Small intestine (tissue), 16 donors: ENCODE data around the gene PLCB2. TPM values are rescaled to one million over a fixed set of nuclear protein-coding genes. Genes with fewer than 3 reads are reported as not detected.

ENCODE experiments used
- DNase-seq, 2 donors: peaks; one replicate each; pipeline versions ENCODE4 v3.0.0 to v3.0.0-alpha.2; 2013
- FAIRE-seq: peaks from 2 replicates; lab custom pipeline; 2012; peaks lifted over from hg19 to GRCh38; lab: Jason Lieb, UNC
- H3K27ac ChIP-seq, 3 donors: one replicate each; pipeline ENCODE4 v1.5.1; 2013; ENCODE audit warnings: low read length in 2 of 3, mild to moderate bottlenecking in 2 of 3, control low read depth in 1 of 3, inconsistent platforms in 1 of 3, low read depth in 1 of 3, moderate library complexity in 1 of 3
- H3K27me3 ChIP-seq, 3 donors: one replicate each; pipeline ENCODE4 v1.6.1; 2013; ENCODE audit warnings: low read length in 3 of 3, inconsistent platforms in 1 of 3; ENCODE audit not compliant: control insufficient read depth in 3 of 3, insufficient read depth in 3 of 3
- H3K36me3 ChIP-seq, 3 donors: one replicate each; pipeline ENCODE4 v1.6.1; 2013; ENCODE audit warnings: low read length in 3 of 3, inconsistent platforms in 1 of 3, low read depth in 1 of 3, mild to moderate bottlenecking in 1 of 3, moderate library complexity in 1 of 3; ENCODE audit not compliant: control insufficient read depth in 3 of 3, insufficient read depth in 2 of 3
- H3K4me1 ChIP-seq, 3 donors: one replicate each; pipeline ENCODE4 v1.6.1; 2013; ENCODE audit warnings: low read length in 2 of 3, inconsistent platforms in 1 of 3, low read depth in 1 of 3, mild to moderate bottlenecking in 1 of 3, moderate library complexity in 1 of 3; ENCODE audit not compliant: control insufficient read depth in 3 of 3, insufficient read depth in 2 of 3
- H3K4me3 ChIP-seq, 3 donors: one replicate each; pipeline ENCODE4 v1.5.1; 2013; ENCODE audit warnings: low read length in 3 of 3, control low read depth in 1 of 3, inconsistent platforms in 1 of 3, low read depth in 1 of 3, mild to moderate bottlenecking in 1 of 3, moderate library complexity in 1 of 3
- H3K9me3 ChIP-seq, 2 donors: one replicate each; pipeline ENCODE4 v1.6.1; 2013; ENCODE audit warnings: low read depth in 1 of 2, low read length in 1 of 2; ENCODE audit not compliant: control insufficient read depth in 2 of 2, insufficient read depth in 1 of 2
- WGBS, 3 donors: extraction: QIAGEN DNeasy Blood & Tissue Kit; methylation state at CpG; one replicate each; pipeline ENCODE4 v1.1.7; 2013; 5-methylcytosine and 5-hydroxymethylcytosine counted together
- long read RNA-seq, 10 donors: transcript quantifications; one replicate each; lab custom pipeline, GENCODE V29; 2026
- polyA plus RNA-seq, 4 donors: library from polyadenylated mRNA; stranded (reverse) in 3 of 4; unstranded in 1 of 4; fragments of 200-250 nt in 3 of 4; fragments of 120-200 nt in 1 of 4; gene quantifications; one replicate each; pipeline versions ENCODE4 v1.2.1 to v1.2.3, GENCODE V29; 2013
- donor health status: healthy with polysubstance abuse.
- donor health status: control.
- donor health status: control.
- donor health status: Bipolar disorder and iron deficiency.
- donor health status: healthy.

The PLCB2 gene, protein sequence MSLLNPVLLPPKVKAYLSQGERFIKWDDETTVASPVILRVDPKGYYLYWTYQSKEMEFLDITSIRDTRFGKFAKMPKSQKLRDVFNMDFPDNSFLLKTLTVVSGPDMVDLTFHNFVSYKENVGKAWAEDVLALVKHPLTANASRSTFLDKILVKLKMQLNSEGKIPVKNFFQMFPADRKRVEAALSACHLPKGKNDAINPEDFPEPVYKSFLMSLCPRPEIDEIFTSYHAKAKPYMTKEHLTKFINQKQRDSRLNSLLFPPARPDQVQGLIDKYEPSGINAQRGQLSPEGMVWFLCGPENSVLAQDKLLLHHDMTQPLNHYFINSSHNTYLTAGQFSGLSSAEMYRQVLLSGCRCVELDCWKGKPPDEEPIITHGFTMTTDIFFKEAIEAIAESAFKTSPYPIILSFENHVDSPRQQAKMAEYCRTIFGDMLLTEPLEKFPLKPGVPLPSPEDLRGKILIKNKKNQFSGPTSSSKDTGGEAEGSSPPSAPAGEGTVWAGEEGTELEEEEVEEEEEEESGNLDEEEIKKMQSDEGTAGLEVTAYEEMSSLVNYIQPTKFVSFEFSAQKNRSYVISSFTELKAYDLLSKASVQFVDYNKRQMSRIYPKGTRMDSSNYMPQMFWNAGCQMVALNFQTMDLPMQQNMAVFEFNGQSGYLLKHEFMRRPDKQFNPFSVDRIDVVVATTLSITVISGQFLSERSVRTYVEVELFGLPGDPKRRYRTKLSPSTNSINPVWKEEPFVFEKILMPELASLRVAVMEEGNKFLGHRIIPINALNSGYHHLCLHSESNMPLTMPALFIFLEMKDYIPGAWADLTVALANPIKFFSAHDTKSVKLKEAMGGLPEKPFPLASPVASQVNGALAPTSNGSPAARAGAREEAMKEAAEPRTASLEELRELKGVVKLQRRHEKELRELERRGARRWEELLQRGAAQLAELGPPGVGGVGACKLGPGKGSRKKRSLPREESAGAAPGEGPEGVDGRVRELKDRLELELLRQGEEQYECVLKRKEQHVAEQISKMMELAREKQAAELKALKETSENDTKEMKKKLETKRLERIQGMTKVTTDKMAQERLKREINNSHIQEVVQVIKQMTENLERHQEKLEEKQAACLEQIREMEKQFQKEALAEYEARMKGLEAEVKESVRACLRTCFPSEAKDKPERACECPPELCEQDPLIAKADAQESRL
- polyA plus RNA-seq = 10 to 100 TPM in 1 of 4 donors, 1 to 10 TPM in 3; 5.6 to 11.4 (median 7.8) TPM
- long read RNA-seq, donor 1 = 0 reads
- long read RNA-seq, donor 2 = 0 reads
- long read RNA-seq, donor 3 = 0 reads
- long read RNA-seq, donor 4 = 0 reads
- long read RNA-seq, donor 5 = 0 reads
- long read RNA-seq, donor 6, partial matches to known transcripts = 0 of 1 reads
- long read RNA-seq, donor 6, other reads (novel, unspliced or antisense) = 0 of 1 reads
- long read RNA-seq, donor 7, partial matches to known transcripts = 5 of 6 reads
- long read RNA-seq, donor 7, other reads (novel, unspliced or antisense) = 0 of 6 reads
- long read RNA-seq, donor 8 = 0 reads
- long read RNA-seq, donor 9 = 0 reads
- long read RNA-seq, donor 10, partial matches to known transcripts = 439 of 574 reads
- long read RNA-seq, donor 10, other reads (novel, unspliced or antisense) = 135 of 574 reads

DNA sequence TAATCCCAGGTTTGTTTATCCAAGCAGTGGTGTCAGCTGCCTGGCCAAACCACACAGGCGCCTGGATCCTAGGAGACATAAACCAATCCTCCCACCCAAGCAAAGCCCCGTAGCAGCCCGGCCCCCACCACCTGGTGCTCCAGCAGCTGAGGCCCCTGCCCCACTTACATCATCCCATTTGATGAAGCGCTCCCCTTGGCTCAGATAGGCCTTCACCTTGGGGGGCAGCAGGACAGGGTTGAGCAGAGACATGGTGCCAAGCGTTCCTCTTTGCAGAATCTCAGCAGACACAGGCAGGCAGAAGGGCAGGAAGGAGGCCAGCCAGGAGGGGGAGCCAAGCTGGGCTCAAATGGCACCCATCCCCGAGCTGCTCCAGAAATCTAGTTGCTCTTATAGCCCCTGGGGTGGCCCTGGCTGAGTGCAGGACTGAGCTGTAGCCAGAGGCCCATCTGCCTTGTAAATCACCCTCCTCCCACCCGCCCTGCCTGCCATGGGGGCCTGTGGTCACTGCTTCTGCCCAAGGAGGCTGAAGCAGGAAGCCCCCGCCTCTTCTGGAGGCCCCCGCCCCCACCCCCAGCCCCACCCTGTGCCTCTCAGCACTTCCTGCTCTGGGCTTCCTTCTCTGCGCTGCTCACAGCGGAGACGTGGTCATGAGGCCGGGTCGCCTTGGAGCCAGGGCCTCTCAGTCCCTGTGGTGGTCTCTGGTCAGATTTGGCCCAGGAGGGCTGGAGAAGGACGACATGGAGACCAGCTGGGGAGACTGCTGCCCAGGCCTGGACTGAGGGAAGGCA lies at the start of gene PLCB2:
Gene PLCB2, minus strand, starts transcription at position 515 of the 791 bp plus-strand sequence. Its CDS starts 263 bp downstream, at position 252.
- WGBS, 3 donors = 42 to 61% (median 53%) methylated on average over 13 to 15 of the region's 15 CpGs
- DNase-seq = peak in 1 of 2 donors; percentile 34
- no peaks in the 10 kb centered on the region for H3K36me3 ChIP-seq

DNA sequence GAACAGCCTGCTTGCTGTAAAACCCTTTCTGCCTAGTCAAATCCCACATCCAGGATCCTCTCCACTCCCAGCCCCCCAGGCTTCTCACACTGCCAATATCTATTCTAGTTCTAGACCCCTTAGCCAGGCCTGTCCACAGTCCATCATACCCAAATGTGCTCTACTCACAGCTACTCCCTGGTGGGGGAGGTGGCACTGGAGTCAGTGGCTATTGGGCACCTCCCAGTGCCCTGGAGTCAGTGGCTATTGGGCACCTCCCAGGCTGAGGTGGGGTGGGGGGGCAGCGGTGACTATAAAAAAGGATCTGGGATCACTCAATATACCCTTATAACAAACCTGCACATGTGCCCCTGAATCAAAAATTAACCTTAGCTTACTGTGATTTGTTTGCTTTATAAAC lies 49.5 kb upstream of the PLCB2 start:
- peaks cover 0 to 50% (median 23%) of the 10 kb centered on the region in 3 donors for H3K36me3 ChIP-seq
- peaks cover 0 to 8% (median 0%) of the 10 kb centered on the region in 3 donors for H3K27me3 ChIP-seq
- DNase-seq (peak in 1 of 2 donors; percentile 70), FAIRE-seq (no peak)
- H3K4me3 ChIP-seq = no peak overlapping the region
- no peaks in the 10 kb centered on the region for H3K9me3 ChIP-seq
- peak overlapping the region; percentile 23 to 83 (median 57) for H3K27ac ChIP-seq
- 16 to 57% (median 27%) methylated on average over 1 of the region's 1 CpG for WGBS, 3 donors
- H3K4me1 ChIP-seq = peaks cover 0 to 49% (median 3%) of the 10 kb centered on the region in 3 donors

More for the DNA sequence above, at the start of gene PLCB2:
- FAIRE-seq = no peak
- H3K9me3 ChIP-seq = no peaks in the 10 kb centered on the region
- H3K27me3 ChIP-seq = peaks cover 0 to 23% (median 0%) of the 10 kb centered on the region in 3 donors
- peak within 1 kb of the TSS; percentile 28 to 83 (median 38) for H3K27ac ChIP-seq
- peaks cover 0 to 5% (median 0%) of the 10 kb centered on the region in 3 donors for H3K4me1 ChIP-seq
- peak within 1 kb of the TSS; percentile 3 to 44 (median 22) for H3K4me3 ChIP-seq

DNA sequence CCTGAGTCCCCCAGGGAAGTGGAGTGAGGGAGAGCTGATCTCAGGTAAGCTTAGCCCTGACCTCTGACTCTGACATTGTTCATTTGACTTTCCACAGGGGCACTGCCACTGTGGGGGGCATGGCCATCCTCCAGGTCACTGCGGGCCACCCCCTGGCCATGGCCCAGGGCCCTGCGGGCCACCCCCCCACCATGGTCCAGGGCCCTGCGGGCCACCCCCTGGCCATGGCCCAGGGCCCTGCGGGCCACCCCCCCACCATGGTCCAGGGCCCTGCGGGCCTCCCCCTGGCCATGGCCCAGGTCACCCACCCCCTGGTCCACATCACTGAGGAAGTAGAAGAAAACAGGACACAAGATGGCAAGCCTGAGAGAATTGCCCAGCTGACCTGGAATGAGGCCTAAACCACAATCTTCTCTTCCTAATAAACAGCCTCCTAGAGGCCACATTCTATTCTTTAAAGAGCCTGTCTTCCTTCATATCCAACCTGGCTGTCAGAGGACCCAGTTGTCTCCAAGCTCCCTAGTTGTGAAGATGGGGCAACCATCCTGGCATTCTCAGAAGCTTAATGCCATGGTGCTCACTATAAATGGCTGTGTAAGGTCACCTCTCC lies 48.3 kb upstream of the PLCB2 start:
- Histone ChIP-seq H3K4me3 (no peak overlapping the region), H3K36me3 (peaks cover 0 to 52% (median 23%) of the 10 kb centered on the region in 3 donors), H3K27me3 (peaks cover 0 to 8% (median 0%) of the 10 kb centered on the region in 3 donors), H3K9me3 (no peaks in the 10 kb centered on the region), H3K27ac (peak overlapping the region in 1 of 3 donors; percentile 92), H3K4me1 (peaks cover 0 to 49% (median 3%) of the 10 kb centered on the region in 3 donors)
- FAIRE-seq (no peak), DNase-seq (no peak)
- WGBS, 3 donors = 60 to 84% (median 70%) methylated on average over 5 of the region's 5 CpGs

DNA sequence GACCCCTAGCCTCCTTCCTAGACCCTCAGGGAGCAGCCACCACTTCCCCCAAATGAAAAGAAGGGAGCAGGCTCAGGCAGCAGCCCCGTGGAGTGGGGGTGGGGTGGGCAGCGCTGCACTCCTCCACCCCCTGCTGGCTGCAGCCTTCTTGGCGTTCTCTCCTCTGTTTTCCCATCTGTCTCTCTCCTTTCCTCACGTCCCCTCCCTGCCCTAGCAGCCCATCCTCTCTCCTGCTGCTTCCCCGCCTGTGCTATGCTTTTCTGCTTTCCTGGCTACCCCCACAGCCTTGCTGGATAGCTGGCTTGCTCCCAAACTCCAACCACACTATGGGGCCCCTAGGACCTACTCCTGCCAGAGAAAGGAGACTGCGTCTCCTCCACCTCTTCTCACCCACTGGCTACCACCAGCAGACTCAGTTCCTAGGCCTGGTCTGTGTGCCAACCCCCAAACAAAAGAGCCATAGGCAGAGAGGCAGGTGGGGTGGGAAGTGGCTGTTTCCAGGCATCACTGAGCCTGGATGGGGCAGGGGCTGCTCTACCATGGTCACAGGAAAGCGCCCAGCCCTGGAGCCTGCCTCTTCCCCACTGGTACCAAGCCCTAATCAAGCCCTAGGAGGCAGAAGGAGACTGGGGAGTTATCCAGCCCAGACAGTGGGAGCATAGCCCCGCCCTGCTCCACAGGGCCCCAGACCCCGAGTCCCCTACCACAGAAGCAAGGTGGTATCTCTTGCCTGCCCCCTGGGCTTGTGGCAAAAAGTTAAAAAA lies 46.9 kb upstream of the PLCB2 start:
- DNase-seq (peak in 1 of 2 donors; percentile 45), FAIRE-seq (no peak)
- Histone ChIP-seq H3K4me3 (peak overlapping the region in 2 of 3 donors; percentile 60 to 64), H3K9me3 (no peaks in the 10 kb centered on the region), H3K27me3 (peaks cover 0 to 8% (median 0%) of the 10 kb centered on the region in 3 donors), H3K36me3 (peaks cover 0 to 50% (median 23%) of the 10 kb centered on the region in 3 donors), H3K4me1 (peaks cover 0 to 60% (median 3%) of the 10 kb centered on the region in 3 donors), H3K27ac (peak overlapping the region; percentile 90 to 97 (median 92))
- 33 to 41% (median 38%) methylated on average over 9 of the region's 9 CpGs for WGBS, 3 donors

- FAIRE-seq = no peak
- Histone ChIP-seq H3K27me3 (peaks cover 0 to under 1% (median 0%) of the 10 kb centered on the region in 3 donors), H3K36me3 (peaks cover 0 to 50% (median 23%) of the 10 kb centered on the region in 3 donors), H3K4me3 (peak overlapping the region in 2 of 3 donors; percentile 60 to 64), H3K27ac (peak overlapping the region; percentile 90 to 97 (median 92)), H3K9me3 (no peaks in the 10 kb centered on the region), H3K4me1 (peaks cover 3 to 67% (median 5%) of the 10 kb centered on the region in 3 donors)
- DNase-seq = peak; percentile 90 to 97
- 16 to 59% (median 51%) methylated on average over 5 of the region's 5 CpGs for WGBS, 3 donors
These were observed 46.0 kb upstream of the PLCB2 start for GRCh38 chr15:40353697-40354096.

DNA sequence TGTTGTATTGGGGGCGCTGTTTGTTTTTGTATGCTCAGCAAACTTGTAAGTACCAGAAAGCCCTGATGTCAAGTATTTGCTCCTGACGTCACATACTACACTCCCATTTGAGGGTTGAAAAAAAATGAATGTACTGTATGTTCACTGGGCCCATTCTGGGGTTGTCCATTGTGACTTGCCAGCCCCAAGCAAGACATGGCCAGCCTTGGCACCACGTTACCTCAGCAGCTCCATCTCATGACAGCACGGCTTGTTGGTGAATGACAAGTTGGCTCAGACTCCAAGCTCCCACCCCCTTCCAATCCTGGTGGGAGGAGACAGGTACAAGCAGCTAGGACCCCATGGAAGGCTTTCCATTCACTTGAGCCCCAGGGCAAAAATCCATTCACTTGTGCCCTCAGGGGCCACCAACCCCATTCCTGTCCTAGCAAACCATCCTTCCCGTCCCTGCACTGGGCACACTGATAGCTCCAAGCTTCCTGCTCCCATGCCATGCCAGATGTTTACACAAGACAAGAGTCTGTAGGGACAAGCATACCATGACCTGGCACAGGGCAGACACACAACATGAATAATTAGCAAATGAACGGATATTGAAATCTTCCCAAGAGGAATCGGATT lies 44.7 kb upstream of the PLCB2 start:
- Histone ChIP-seq H3K4me3 (peak overlapping the region; percentile 1 to 64 (median 60)), H3K4me1 (peaks cover 6 to 70% (median 7%) of the 10 kb centered on the region in 3 donors), H3K27me3 (no peaks in the 10 kb centered on the region), H3K9me3 (no peaks in the 10 kb centered on the region), H3K36me3 (peaks cover 0 to 50% (median 23%) of the 10 kb centered on the region in 3 donors), H3K27ac (peak overlapping the region; percentile 85 to 97 (median 90))
- WGBS, 3 donors = 15 to 63% (median 38%) methylated on average over 7 of the region's 7 CpGs
- no peak for FAIRE-seq
- peak; percentile 54 to 60 for DNase-seq
